A549 (cell line): ENCODE measurements around the gene CTU1. TPM values are rescaled to one million over a fixed set of nuclear protein-coding genes. Genes with fewer than 3 reads are reported as not detected.

Experiments
- ATAC-seq, 2 experiments: fragments of 200-7000 bp in 1 of 2; fragments of >200 bp in 1 of 2; cut with Nextera tagmentation in 1 of 2; cut with Tn5 transposase in 1 of 2; 3 replicates each; pipeline versions ENCODE4 v1.8.0 to v1.9.1; 2018 to 2020; ENCODE audit warnings: mild to moderate bottlenecking in 1 of 2, moderate library complexity in 1 of 2
- CTCF ChIA-PET: fragments of 300-600 bp; sonication (Branson Sonifier 250); formaldehyde crosslinking; extraction: SDS; loops from one replicate; lab custom pipeline; 2021; ENCODE audit warnings: antibody characterized with exemption, inconsistent platforms; lab: Yijun Ruan, JAX
- POLR2A ChIA-PET: fragments of 350-600 bp; formaldehyde crosslinking; extraction: SDS; loops from one replicate; lab custom pipeline; 2021; ENCODE audit warnings: antibody characterized with exemption, inconsistent platforms; lab: Yijun Ruan, JAX
- DNase-seq, 2 experiments: peaks; one replicate each; pipeline versions ENCODE4 v3.0.0 to v3.0.0-alpha.2; 2011 to 2016; ENCODE audit warnings: low read depth in 1 of 2, low spot score in 1 of 2
- FAIRE-seq: peaks from 2 replicates; lab custom pipeline; 2011; peaks lifted over from hg19 to GRCh38; lab: Jason Lieb, UNC
- H3K27ac ChIP-seq, 2 experiments: fragments of >200 bp; sonication (Bioruptor Twin); formaldehyde crosslinking; 3 replicates each; pipeline ENCODE4 v1.5.1; 2016 to 2017
- H3K4me1 ChIP-seq: fragments of >200 bp; sonication (Bioruptor Twin); formaldehyde crosslinking; 3 replicates; pipeline ENCODE4 v1.6.1; 2016
- H3K4me2 ChIP-seq: fragments of >200 bp; sonication (Bioruptor Twin); formaldehyde crosslinking; 3 replicates; pipeline ENCODE4 v1.6.1; 2016
- H3K4me3 ChIP-seq: fragments of >200 bp; sonication (Bioruptor Twin); formaldehyde crosslinking; 3 replicates; pipeline ENCODE4 v1.5.1; 2016
- H3K9me3 ChIP-seq: fragments of >200 bp; sonication (Bioruptor Twin); formaldehyde crosslinking; 3 replicates; pipeline ENCODE4 v1.6.1; 2016
- CEBPB ChIP-seq, 2 experiments: fragments of >200 bp in 1 of 2; sonication (Bioruptor Twin) in 1 of 2; formaldehyde crosslinking in 1 of 2; IDR thresholded peaks; 2 replicates each; pipeline ENCODE4 v1.6.1; 2012 to 2016
- CHD2 ChIP-seq: fragments of 150-350 bp; IDR thresholded peaks from 2 replicates; pipeline ENCODE4 v1.6.1; 2014; ENCODE audit warnings: low read length; ENCODE audit not compliant: partially characterized antibody
- EHF ChIP-seq: fragments of 250-450 bp; sonication (Bioruptor Pico); IDR thresholded peaks from 2 replicates; pipeline ENCODE4 v1.5.0; 2020; ENCODE audit warnings: mild to moderate bottlenecking
- FOSB ChIP-seq: fragments of 250-450 bp; sonication (Bioruptor Pico); IDR thresholded peaks from 2 replicates; pipeline ENCODE4 v1.5.0; 2020; ENCODE audit warnings: mild to moderate bottlenecking, moderate library complexity
- GATA3 ChIP-seq: IDR thresholded peaks from 2 replicates; pipeline ENCODE4 v1.6.1; 2012; ENCODE audit warnings: borderline replicate concordance
- HEYL ChIP-seq: fragments of 250-450 bp; sonication (Bioruptor Pico); IDR thresholded peaks from 2 replicates; pipeline ENCODE4 v1.8.0; 2021; ENCODE audit warnings: mild to moderate bottlenecking, moderate library complexity
- HOXB13 ChIP-seq: fragments of 250-450 bp; sonication (Bioruptor Pico); IDR thresholded peaks from 2 replicates; pipeline ENCODE4 v1.5.0; 2020; ENCODE audit warnings: low read depth, mild to moderate bottlenecking, moderate library complexity
- JUN ChIP-seq, 2 experiments: fragments of >200 bp; sonication (Bioruptor Twin); formaldehyde crosslinking; IDR thresholded peaks; 2 replicates in 1 of 2; 3 replicates in 1 of 2; pipeline ENCODE4 v1.6.1; 2016 to 2017
- KDM1A ChIP-seq: fragments of 200-600 bp; sonication (generic); IDR thresholded peaks from 2 replicates; pipeline ENCODE4 v1.6.1; 2016; ENCODE audit warnings: low read depth, mild to moderate bottlenecking
- KDM5A ChIP-seq: fragments of 200-600 bp; sonication (generic); IDR thresholded peaks from 2 replicates; pipeline ENCODE4 v1.6.1; 2016; ENCODE audit warnings: antibody characterized with exemption, mild to moderate bottlenecking
- MAFK ChIP-seq: fragments of 450-650 bp; IDR thresholded peaks from 2 replicates; pipeline ENCODE4 v1.6.1; 2014; ENCODE audit not compliant: partially characterized antibody
- MAX ChIP-seq: IDR thresholded peaks from 2 replicates; pipeline ENCODE4 v1.6.1; 2012
- MAZ ChIP-seq: fragments of 150-350 bp; IDR thresholded peaks from 2 replicates; pipeline ENCODE4 v1.6.1; 2014; ENCODE audit warnings: antibody characterized with exemption, low read depth, low read length, borderline replicate concordance
- NFE2L2 ChIP-seq: fragments of 150-350 bp; conservative IDR thresholded peaks from 2 replicates; pipeline ENCODE4 v1.6.1; 2014; ENCODE audit warnings: low read length
- NPAS2 ChIP-seq: fragments of 250-450 bp; sonication (Bioruptor Pico); IDR thresholded peaks from 2 replicates; pipeline ENCODE4 v1.8.0; 2022; ENCODE audit warnings: mild to moderate bottlenecking, moderate library complexity, borderline replicate concordance
- NR3C1 ChIP-seq: fragments of >200 bp; sonication (Bioruptor Twin); formaldehyde crosslinking; IDR thresholded peaks from 3 replicates; pipeline ENCODE4 v1.6.1; 2017
- PHF8 ChIP-seq: fragments of 200-600 bp; sonication (generic); IDR thresholded peaks from 2 replicates; pipeline ENCODE4 v1.6.1; 2016; ENCODE audit warnings: low read depth, mild to moderate bottlenecking, antibody characterized with exemption, moderate library complexity, borderline replicate concordance
- POLR2A ChIP-seq: IDR thresholded peaks from 2 replicates; pipeline ENCODE4 v1.6.1; 2012; ENCODE audit warnings: mild to moderate bottlenecking, low read length
- RAD21 ChIP-seq, 2 experiments: fragments of >200 bp in 1 of 2; sonication (Bioruptor Twin) in 1 of 2; formaldehyde crosslinking in 1 of 2; IDR thresholded peaks in 1 of 2; conservative IDR thresholded peaks in 1 of 2; 2 replicates in 1 of 2; 3 replicates in 1 of 2; pipeline ENCODE4 v1.6.1; 2012 to 2018; ENCODE audit warnings: inconsistent platforms in 1 of 2
- RFX5 ChIP-seq: fragments of 450-650 bp; IDR thresholded peaks from 2 replicates; pipeline ENCODE4 v1.7.1; 2014; ENCODE audit warnings: antibody characterized with exemption, mild to moderate bottlenecking, moderate library complexity
- RNF2 ChIP-seq: fragments of 200-600 bp; sonication (generic); IDR thresholded peaks from 2 replicates; pipeline ENCODE4 v1.6.1; 2016; ENCODE audit warnings: low read depth, mild to moderate bottlenecking, antibody characterized with exemption, moderate library complexity, borderline replicate concordance
- SREBF2 ChIP-seq: fragments of 450-650 bp; IDR thresholded peaks from 2 replicates; pipeline ENCODE4 v1.6.1; 2014; ENCODE audit warnings: mild to moderate bottlenecking, moderate library complexity
- TFCP2L1 ChIP-seq: fragments of 250-450 bp; sonication (Bioruptor Pico); IDR thresholded peaks from 2 replicates; pipeline ENCODE4 v1.5.0; 2021; ENCODE audit warnings: mild to moderate bottlenecking
- TP53 ChIP-seq: fragments of 250-450 bp; sonication (Bioruptor Pico); IDR thresholded peaks from 2 replicates; pipeline ENCODE4 v1.5.0; 2021; ENCODE audit warnings: mild to moderate bottlenecking, moderate library complexity
- ZNF302 ChIP-seq: fragments of 250-450 bp; sonication (Bioruptor Pico); IDR thresholded peaks from 2 replicates; pipeline ENCODE4 v1.9.0; 2021; ENCODE audit warnings: inconsistent platforms, mild to moderate bottlenecking, moderate library complexity
- WGBS: methylation state at CpG from one replicate; pipeline ENCODE4 v1.1.6; 2017; ENCODE audit errors: missing lambda C conversion rate; 5-methylcytosine and 5-hydroxymethylcytosine counted together
- polyA plus RNA-seq, 4 experiments: library from polyadenylated mRNA; depleted of rRNA in 3 of 4; stranded (reverse); fragments of >200 nt; fragmentation: RNase III in 1 of 4; extraction: RNeasy Plus Mini Kit Qiagen cat#74134 plus additional on column Dnase treatment in 1 of 4; gene quantifications; 2 replicates in 3 of 4; 3 replicates in 1 of 4; pipeline ENCODE4 v1.2.3, GENCODE V29; 2011 to 2017
- TF ChIP-seq, protein P1 (sequence below): IDR thresholded peaks from 2 replicates; pipeline ENCODE4 v1.6.1; 2012; ENCODE audit warnings: low read depth, borderline replicate concordance
- TF ChIP-seq, protein P2 (sequence below): fragments of >200 bp; sonication (Bioruptor Twin); formaldehyde crosslinking; IDR thresholded peaks from 2 replicates; pipeline ENCODE4 v1.6.1; 2016
- TF ChIP-seq, protein P3 (sequence below): fragments of 200-600 bp; sonication (generic); IDR thresholded peaks from 2 replicates; pipeline ENCODE4 v1.6.1; 2016; ENCODE audit warnings: antibody characterized with exemption, mild to moderate bottlenecking, moderate library complexity

CTU1 gene
- polyA plus RNA-seq, 2 of the 4 experiments (the other 2 are of a cell fraction): 4.5 to 7.4 TPM

- CTCF ChIA-PET: interaction anchor here (0.6 to 3.1 kb wide), 9 partner anchors 10 to 614 kb away, joined by 3 to 31 read pairs (median 3); no protein-coding TSS in a partner anchor
- Histone ChIP-seq H3K4me2 (no peak overlapping the region), H3K9me3 (no peaks in the 10 kb centered on the region), H3K4me1 (no peaks in the 10 kb centered on the region), H3K4me3 (no peak overlapping the region), H3K27ac (no peak overlapping the region)
- DNase-seq (no peak), ATAC-seq (no peak), FAIRE-seq (no peak)
- POLR2A ChIA-PET: no interaction called here
- WGBS: 0% methylated on average over 2 of the region's 2 CpGs
- TF ChIP-seq RFX5 (no peak), ZNF302 (CRISPR knock-in tag) (no peak), HOXB13 (CRISPR knock-in tag) (no peak), CEBPB (IDR thresholded peaks at IDR 0.05) (no peak), RAD21 (conservative IDR thresholded peaks at IDR 0.05 in 1 of 2, IDR thresholded peaks at IDR 0.05 in 1 of 2) (no peak), POLR2A (no peak)
Measured at GRCh38 chr19:51157265-51157664, 49.1 kb upstream of the CTU1 start.

GRCh38 chr19:51156710-51157109 is 48.5 kb upstream of the CTU1 start:
- no peak for FAIRE-seq
- POLR2A ChIA-PET: no interaction called here
- no peaks in the 10 kb centered on the region for H3K9me3 ChIP-seq
- TF ChIP-seq EHF (CRISPR knock-in tag): no peak
- TF ChIP-seq TFCP2L1 (CRISPR knock-in tag): no peak
- TF ChIP-seq JUN (IDR thresholded peaks at IDR 0.05): no peak
- no peak for TF ChIP-seq RNF2
- TF ChIP-seq FOSB (CRISPR knock-in tag): no peak
- TF ChIP-seq SREBF2: no peak
- TF ChIP-seq MAFK: no peak
- no peak for TF ChIP-seq TP53
- no peak for TF ChIP-seq PHF8
- no peak for TF ChIP-seq CHD2
- TF ChIP-seq, all 56 proteins: peak for 0
- ATAC-seq (no peak), DNase-seq (no peak)
- Histone ChIP-seq H3K4me2 (no peak overlapping the region), H3K4me1 (no peaks in the 10 kb centered on the region), H3K27ac (no peak overlapping the region), H3K4me3 (no peak overlapping the region)
- 7% methylated on average over 2 of the region's 2 CpGs for WGBS
- CTCF ChIA-PET: interaction anchor here (0.9 to 3.1 kb wide), 10 partner anchors 10 to 487 kb away, joined by 3 to 31 read pairs (median 3); no protein-coding TSS in a partner anchor

- no peak overlapping the region for H3K4me3 ChIP-seq
- no peak for DNase-seq
- H3K27ac ChIP-seq: no peak overlapping the region
- H3K9me3 ChIP-seq: no peaks in the 10 kb centered on the region
- no peak for FAIRE-seq
- CTCF ChIA-PET: no interaction called here
- POLR2A ChIA-PET: no interaction called here
- H3K4me2 ChIP-seq: no peak overlapping the region
- TF ChIP-seq KDM5A: no peak
- TF ChIP-seq, protein P1, sequence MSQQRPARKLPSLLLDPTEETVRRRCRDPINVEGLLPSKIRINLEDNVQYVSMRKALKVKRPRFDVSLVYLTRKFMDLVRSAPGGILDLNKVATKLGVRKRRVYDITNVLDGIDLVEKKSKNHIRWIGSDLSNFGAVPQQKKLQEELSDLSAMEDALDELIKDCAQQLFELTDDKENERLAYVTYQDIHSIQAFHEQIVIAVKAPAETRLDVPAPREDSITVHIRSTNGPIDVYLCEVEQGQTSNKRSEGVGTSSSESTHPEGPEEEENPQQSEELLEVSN: no peak
- TF ChIP-seq NFE2L2: no peak
- TF ChIP-seq MAX: no peak
- TF ChIP-seq NPAS2: no peak
- no peak for TF ChIP-seq NR3C1
- TF ChIP-seq TP53: no peak
- no peak for TF ChIP-seq MAZ
- no peak for TF ChIP-seq PHF8
- no peak for TF ChIP-seq ZNF302 (CRISPR knock-in tag)
- TF ChIP-seq, protein P2, sequence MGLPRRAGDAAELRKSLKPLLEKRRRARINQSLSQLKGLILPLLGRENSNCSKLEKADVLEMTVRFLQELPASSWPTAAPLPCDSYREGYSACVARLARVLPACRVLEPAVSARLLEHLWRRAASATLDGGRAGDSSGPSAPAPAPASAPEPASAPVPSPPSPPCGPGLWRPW: no peak
- TF ChIP-seq KDM1A: no peak
- TF ChIP-seq GATA3: no peak
- TF ChIP-seq, protein P3, sequence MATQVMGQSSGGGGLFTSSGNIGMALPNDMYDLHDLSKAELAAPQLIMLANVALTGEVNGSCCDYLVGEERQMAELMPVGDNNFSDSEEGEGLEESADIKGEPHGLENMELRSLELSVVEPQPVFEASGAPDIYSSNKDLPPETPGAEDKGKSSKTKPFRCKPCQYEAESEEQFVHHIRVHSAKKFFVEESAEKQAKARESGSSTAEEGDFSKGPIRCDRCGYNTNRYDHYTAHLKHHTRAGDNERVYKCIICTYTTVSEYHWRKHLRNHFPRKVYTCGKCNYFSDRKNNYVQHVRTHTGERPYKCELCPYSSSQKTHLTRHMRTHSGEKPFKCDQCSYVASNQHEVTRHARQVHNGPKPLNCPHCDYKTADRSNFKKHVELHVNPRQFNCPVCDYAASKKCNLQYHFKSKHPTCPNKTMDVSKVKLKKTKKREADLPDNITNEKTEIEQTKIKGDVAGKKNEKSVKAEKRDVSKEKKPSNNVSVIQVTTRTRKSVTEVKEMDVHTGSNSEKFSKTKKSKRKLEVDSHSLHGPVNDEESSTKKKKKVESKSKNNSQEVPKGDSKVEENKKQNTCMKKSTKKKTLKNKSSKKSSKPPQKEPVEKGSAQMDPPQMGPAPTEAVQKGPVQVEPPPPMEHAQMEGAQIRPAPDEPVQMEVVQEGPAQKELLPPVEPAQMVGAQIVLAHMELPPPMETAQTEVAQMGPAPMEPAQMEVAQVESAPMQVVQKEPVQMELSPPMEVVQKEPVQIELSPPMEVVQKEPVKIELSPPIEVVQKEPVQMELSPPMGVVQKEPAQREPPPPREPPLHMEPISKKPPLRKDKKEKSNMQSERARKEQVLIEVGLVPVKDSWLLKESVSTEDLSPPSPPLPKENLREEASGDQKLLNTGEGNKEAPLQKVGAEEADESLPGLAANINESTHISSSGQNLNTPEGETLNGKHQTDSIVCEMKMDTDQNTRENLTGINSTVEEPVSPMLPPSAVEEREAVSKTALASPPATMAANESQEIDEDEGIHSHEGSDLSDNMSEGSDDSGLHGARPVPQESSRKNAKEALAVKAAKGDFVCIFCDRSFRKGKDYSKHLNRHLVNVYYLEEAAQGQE: no peak
- TF ChIP-seq HEYL (CRISPR knock-in tag): no peak
- 11% methylated on average over 3 of the region's 3 CpGs for WGBS
- no peaks in the 10 kb centered on the region for H3K4me1 ChIP-seq
- no peak for ATAC-seq
Measured at GRCh38 chr19:51150627-51151026, 42.4 kb upstream of the CTU1 start.
